ENCODE results near the gene APH1A.
"Not testable (repeated sequence)": the region's sequence is repeated elsewhere in the genome, so short reads cannot be mapped to it uniquely, and the experiment has no call there.

APH1A gene

GRCh38 chr1:150233359-150234308 is 35.2 kb downstream of the APH1A start:
- DNase-seq = no peak

GRCh38 chr1:150232921-150233320 is 35.9 kb downstream of the APH1A start:
- DNase-seq = not testable (repeated sequence)

- not testable (repeated sequence) for DNase-seq
These were observed 40.6 kb downstream of the APH1A start for GRCh38 chr1:150228246-150228645.

GRCh38 chr1:150227228-150227627 is 41.6 kb downstream of the APH1A start:
- no peak for DNase-seq

DNA sequence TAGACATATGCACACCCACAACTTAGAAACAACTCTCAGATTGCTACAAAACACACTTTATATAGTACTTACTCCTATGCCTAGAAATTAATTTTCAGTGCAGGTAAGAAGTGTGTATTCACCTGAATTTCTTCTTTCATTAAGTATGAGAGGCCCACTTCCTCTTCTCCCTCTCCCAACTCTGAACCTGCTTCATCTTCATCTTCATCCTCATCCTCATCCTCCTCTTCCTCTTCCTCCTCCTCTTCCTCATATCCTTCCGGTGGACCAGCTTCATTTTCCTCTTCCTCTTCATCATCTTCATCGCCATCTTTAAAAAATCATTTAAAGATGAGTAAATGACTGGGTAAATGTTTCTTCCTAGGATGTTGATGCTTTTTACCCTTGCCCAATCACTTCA is 42.3 kb downstream of the APH1A start:
- DNase-seq = no peak

- no peak for DNase-seq
These were observed 43.3 kb downstream of the APH1A start for GRCh38 chr1:150225546-150225945.

- no peak for DNase-seq
These were observed 43.8 kb downstream of the APH1A start for GRCh38 chr1:150224983-150225382.

DNA sequence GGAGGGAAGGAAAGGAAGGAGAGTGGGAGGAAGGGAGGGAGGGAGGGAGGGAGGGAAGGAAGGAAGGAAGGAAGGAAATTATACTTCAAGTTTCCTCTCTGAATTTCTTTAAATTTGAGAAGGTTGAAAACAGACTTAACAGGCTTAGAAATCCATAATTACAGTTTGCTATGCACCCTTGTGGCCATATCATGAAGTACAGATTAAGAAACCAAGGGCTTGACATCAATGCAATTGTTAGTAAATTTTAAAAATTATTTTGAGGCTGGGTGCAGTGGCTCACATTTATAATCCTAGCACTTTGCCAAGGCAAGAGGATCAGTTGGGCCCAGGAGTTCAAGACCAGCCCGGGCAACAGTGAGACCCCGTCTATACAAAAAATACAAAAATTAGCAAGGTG is 47.3 kb downstream of the APH1A start:
- no peak for DNase-seq

DNA sequence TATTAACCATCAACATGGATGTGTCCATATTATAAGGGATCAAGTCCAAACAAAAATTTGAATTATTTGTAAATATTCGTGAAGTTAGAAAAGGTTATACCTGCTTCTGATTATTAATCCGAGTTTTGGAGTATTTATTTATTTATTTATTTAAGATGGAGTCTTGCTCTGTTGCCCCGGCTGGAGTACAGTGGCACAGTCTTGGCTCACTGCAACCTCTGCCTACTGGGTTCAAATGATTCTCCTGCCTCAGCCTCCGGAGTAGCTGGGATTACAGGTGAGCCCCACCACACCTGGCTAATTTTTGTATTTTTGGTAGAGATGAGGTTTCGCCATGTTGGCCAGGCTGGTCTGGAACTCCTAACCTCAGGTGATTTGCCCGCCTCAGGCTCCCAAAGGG is 53.0 kb downstream of the APH1A start:
- not testable (repeated sequence) for DNase-seq

Data from cortex of kidney (tissue), 1 donor.